ENCODE data around the gene MYCBP2. TPM values are rescaled to one million over a fixed set of nuclear protein-coding genes. Genes with fewer than 3 reads are reported as not detected.

Gene MYCBP2
- total RNA-seq, 1 experiment from 2014 or later, result 53.3 TPM

Other genes with a start within 250 kb of the MYCBP2 start
- 3.0 and 3.5 TPM in 2 replicates for gene SCEL, start 208.6 kb upstream of the MYCBP2 start, total RNA-seq (2014; rRNA removed)